DLD1 (cell line): ENCODE measurements around the gene MFN2.
"Not testable (repeated sequence)": the region's sequence is repeated elsewhere in the genome, so short reads cannot be mapped to it uniquely, and the experiment has no call there.

ENCODE experiments used
- in situ Hi-C: cut with HindIII; loops from 2 replicates; pipeline ENCODE4 v1.10.0; 2017; ENCODE audit warnings: low sequenced_read_pairs

MFN2 gene

GRCh38 chr1:11997081-11997850, 17.0 kb downstream of the MFN2 start:
- in situ Hi-C loops: no loop called here

- in situ Hi-C loops: no loop called here
Measured at GRCh38 chr1:11998636-11999035, 18.4 kb downstream of the MFN2 start.

- in situ Hi-C loops: no loop called here
Measured at GRCh38 chr1:11999236-11999635, 19.0 kb downstream of the MFN2 start.

- in situ Hi-C loops: no loop called here
Measured at GRCh38 chr1:12001249-12001917, 21.1 kb downstream of the MFN2 start.

- in situ Hi-C loops: no loop called here
Measured at GRCh38 chr1:12001996-12002493, 21.8 kb downstream of the MFN2 start.

- in situ Hi-C loops: no loop called here
Measured at GRCh38 chr1:12003762-12004161, 23.5 kb downstream of the MFN2 start.

GRCh38 chr1:12005488-12006166, 25.4 kb downstream of the MFN2 start:
- in situ Hi-C loops: no loop called here

GRCh38 chr1:12006167-12006921, 26.1 kb downstream of the MFN2 start:
- in situ Hi-C loops: no loop called here

- in situ Hi-C loops: no loop called here
Measured at GRCh38 chr1:12007204-12007603, 27.0 kb downstream of the MFN2 start.

GRCh38 chr1:12008355-12008754, 28.1 kb downstream of the MFN2 start:
- in situ Hi-C loops: not testable (repeated sequence)

- in situ Hi-C loops: no loop called here
Measured at GRCh38 chr1:12009318-12009947, 29.2 kb downstream of the MFN2 start.

- in situ Hi-C loops: no loop called here
Measured at GRCh38 chr1:12010746-12011570, 30.7 kb downstream of the MFN2 start.

- in situ Hi-C loops: no loop called here
Measured at GRCh38 chr1:12011998-12012397, 31.8 kb downstream of the MFN2 start.

GRCh38 chr1:12012560-12013316, 32.5 kb downstream of the MFN2 start:
- in situ Hi-C loops: no loop called here

GRCh38 chr1:12014141-12014991, 34.1 kb downstream of the MFN2 start:
- in situ Hi-C loops: no loop called here

GRCh38 chr1:12015001-12015491, 34.8 kb downstream of the MFN2 start:
- in situ Hi-C loops: no loop called here

- in situ Hi-C loops: no loop called here
Measured at GRCh38 chr1:12015499-12015898, 35.3 kb downstream of the MFN2 start.

GRCh38 chr1:12016182-12016581, 35.9 kb downstream of the MFN2 start:
- in situ Hi-C loops: no loop called here
